CD4-positive, alpha-beta T cell treated with Interleukin-15 for 1 hour (primary cell): ENCODE measurements around the gene SLC38A9.

ENCODE experiments used
- DNase-seq: peaks from one replicate; pipeline ENCODE4 v3.0.0-alpha.2; 2020

SLC38A9 gene

GRCh38 chr5:55645304-55645703 lies 66.8 kb downstream of the SLC38A9 start:
- DNase-seq: no peak

GRCh38 chr5:55638455-55638854 lies 73.7 kb downstream of the SLC38A9 start:
- no peak for DNase-seq

GRCh38 chr5:55638051-55638450 lies 74.1 kb downstream of the SLC38A9 start:
- no peak for DNase-seq

GRCh38 chr5:55636683-55637082 lies 75.4 kb downstream of the SLC38A9 start:
- no peak for DNase-seq

GRCh38 chr5:55636177-55636576 lies 75.9 kb downstream of the SLC38A9 start:
- no peak for DNase-seq

GRCh38 chr5:55634866-55635265 lies 77.3 kb downstream of the SLC38A9 start:
- DNase-seq: no peak

GRCh38 chr5:55634209-55634805 lies 77.8 kb downstream of the SLC38A9 start:
- DNase-seq: no peak

GRCh38 chr5:55633574-55634208 lies 78.4 kb downstream of the SLC38A9 start:
- DNase-seq: no peak

GRCh38 chr5:55629815-55630214 lies 82.3 kb downstream of the SLC38A9 start:
- no peak for DNase-seq

GRCh38 chr5:55626790-55627189 lies 85.3 kb downstream of the SLC38A9 start:
- DNase-seq: no peak

GRCh38 chr5:55625913-55626312 lies 86.2 kb downstream of the SLC38A9 start:
- DNase-seq: no peak

GRCh38 chr5:55625589-55625909 lies 86.6 kb downstream of the SLC38A9 start:
- no peak for DNase-seq

GRCh38 chr5:55624841-55625588 lies 87.1 kb downstream of the SLC38A9 start:
- no peak for DNase-seq

GRCh38 chr5:55623789-55624188 lies 88.3 kb downstream of the SLC38A9 start:
- DNase-seq: no peak

- DNase-seq: no peak
Observed at GRCh38 chr5:55622460-55622859, 89.7 kb downstream of the SLC38A9 start.

GRCh38 chr5:55621229-55621628 lies 90.9 kb downstream of the SLC38A9 start:
- DNase-seq: no peak

GRCh38 chr5:55620766-55621160 lies 91.4 kb downstream of the SLC38A9 start:
- DNase-seq: no peak

GRCh38 chr5:55620009-55620765 lies 91.9 kb downstream of the SLC38A9 start:
- DNase-seq: no peak

GRCh38 chr5:55618318-55618717 lies 93.8 kb downstream of the SLC38A9 start:
- DNase-seq: no peak

- DNase-seq: no peak
Observed at GRCh38 chr5:55613112-55613868, 98.8 kb downstream of the SLC38A9 start.

GRCh38 chr5:55610542-55610941 lies 101.6 kb downstream of the SLC38A9 start:
- no peak for DNase-seq

- DNase-seq: no peak
Observed at GRCh38 chr5:55609413-55609812, 102.7 kb downstream of the SLC38A9 start.
